Measurements from ENCODE around the gene LSM14B.
A peak's percentile ranks its signal among the peaks of the same experiment; 100 is the strongest.

LSM14B gene

GRCh38 chr20:62118113-62119043, 3.9 kb upstream of the LSM14B start:
- peaks cover 0 to 52% (median 28%) of the 10 kb centered on the region in 4 experiments for H3K4me1 ChIP-seq (ENCODE audit: control extremely low read depth in 1 of 4, control insufficient read depth in 4 of 4, insufficient read depth in 4 of 4, low read length in 3 of 4)
- ChIA-PET CTCF (interaction anchor here (1.3 to 2.0 kb wide), 3 partner anchors 25 to 107 kb away, joined by 3 to 5 read pairs (median 4); partner anchors contain the start of genes PSMA7 and SS18L1), POLR2A (interaction anchor here (1.2 kb wide), 1 partner anchor 52 kb away, joined by 5 read pairs; no protein-coding TSS in a partner anchor)
- peaks cover 0 to 12% (median 0%) of the 10 kb centered on the region in 5 experiments for H3K9me3 ChIP-seq (ENCODE audit: control extremely low read depth in 1 of 5, control insufficient read depth in 4 of 5, insufficient read depth in 2 of 5, low read depth in 1 of 5, low read length in 4 of 5)
- H3K4me3 ChIP-seq (ENCODE audit: control insufficient read depth in 1 of 7, extremely low read depth in 1 of 7, insufficient read depth in 4 of 7, low read depth in 2 of 7, low read length in 6 of 7): peak overlapping the region in 1 of 7 experiments; percentile 26
- H3K27me3 ChIP-seq (replicated peaks in 2 of 5; ENCODE audit: control insufficient read depth in 4 of 5, insufficient read depth in 5 of 5, low read length in 4 of 5): peaks cover 0 to 3% (median 0%) of the 10 kb centered on the region in 5 experiments
- no peak for DNase-seq
- WGBS (ENCODE audit: insufficient coverage): 85% methylated on average over 15 of the region's 21 CpGs
- H3K27ac ChIP-seq (ENCODE audit: insufficient read depth in 1 of 2, low read depth in 1 of 2, low read length in 2 of 2, poor library complexity in 1 of 2, severe bottlenecking in 2 of 2): no peak overlapping the region
- no peaks in the 10 kb centered on the region for H3K36me3 ChIP-seq (ENCODE audit: control insufficient read depth in 4 of 4, insufficient read depth in 4 of 4, low read length in 3 of 4)

- Histone ChIP-seq H3K36me3 (ENCODE audit: control insufficient read depth in 4 of 4, insufficient read depth in 4 of 4, low read length in 3 of 4) (peaks cover 0 to 3% (median 0%) of the 10 kb centered on the region in 4 experiments), H3K27me3 (replicated peaks in 2 of 5; ENCODE audit: control insufficient read depth in 4 of 5, insufficient read depth in 5 of 5, low read length in 4 of 5) (peaks cover 0 to 3% (median 0%) of the 10 kb centered on the region in 5 experiments), H3K4me3 (ENCODE audit: control insufficient read depth in 1 of 7, extremely low read depth in 1 of 7, insufficient read depth in 4 of 7, low read depth in 2 of 7, low read length in 6 of 7) (no peak overlapping the region), H3K9me3 (ENCODE audit: control extremely low read depth in 1 of 5, control insufficient read depth in 4 of 5, insufficient read depth in 2 of 5, low read depth in 1 of 5, low read length in 4 of 5) (peaks cover 0 to 5% (median 0%) of the 10 kb centered on the region in 5 experiments), H3K4me1 (ENCODE audit: control extremely low read depth in 1 of 4, control insufficient read depth in 4 of 4, insufficient read depth in 4 of 4, low read length in 3 of 4) (peaks cover 5 to 60% (median 35%) of the 10 kb centered on the region in 4 experiments), H3K27ac (ENCODE audit: insufficient read depth in 1 of 2, low read depth in 1 of 2, low read length in 2 of 2, poor library complexity in 1 of 2, severe bottlenecking in 2 of 2) (no peak overlapping the region)
- 90% methylated on average over 4 of the region's 5 CpGs for WGBS (ENCODE audit: insufficient coverage)
- ChIA-PET POLR2A (interaction anchor here (1.2 kb wide), 1 partner anchor 53 kb away, joined by 5 read pairs; no protein-coding TSS in a partner anchor), CTCF (interaction anchor here (1.3 to 2.0 kb wide), 3 partner anchors 24 to 108 kb away, joined by 3 to 5 read pairs (median 4); partner anchors contain the start of genes PSMA7 and SS18L1)
- no peak for DNase-seq
Observed at GRCh38 chr20:62119115-62119514, 3.2 kb upstream of the LSM14B start.

GRCh38 chr20:62119591-62120364, 2.5 kb upstream of the LSM14B start:
- Histone ChIP-seq H3K9me3 (ENCODE audit: control extremely low read depth in 1 of 5, control insufficient read depth in 4 of 5, insufficient read depth in 2 of 5, low read depth in 1 of 5, low read length in 4 of 5) (peaks cover 0 to 3% (median 0%) of the 10 kb centered on the region in 5 experiments), H3K27me3 (replicated peaks in 2 of 5; ENCODE audit: control insufficient read depth in 4 of 5, insufficient read depth in 5 of 5, low read length in 4 of 5) (peaks cover 0 to 3% (median 0%) of the 10 kb centered on the region in 5 experiments), H3K27ac (ENCODE audit: insufficient read depth in 1 of 2, low read depth in 1 of 2, low read length in 2 of 2, poor library complexity in 1 of 2, severe bottlenecking in 2 of 2) (no peak overlapping the region), H3K4me3 (ENCODE audit: control insufficient read depth in 1 of 7, extremely low read depth in 1 of 7, insufficient read depth in 4 of 7, low read depth in 2 of 7, low read length in 6 of 7) (no peak overlapping the region), H3K36me3 (ENCODE audit: control insufficient read depth in 4 of 4, insufficient read depth in 4 of 4, low read length in 3 of 4) (peaks cover 0 to 9% (median 4%) of the 10 kb centered on the region in 4 experiments), H3K4me1 (ENCODE audit: control extremely low read depth in 1 of 4, control insufficient read depth in 4 of 4, insufficient read depth in 4 of 4, low read length in 3 of 4) (peaks cover 6 to 62% (median 36%) of the 10 kb centered on the region in 4 experiments)
- ChIA-PET POLR2A (interaction anchor here (1.2 kb wide), 1 partner anchor 53 kb away, joined by 5 read pairs; no protein-coding TSS in a partner anchor), CTCF (interaction anchor here (2.0 kb wide), 1 partner anchor 109 kb away, joined by 5 read pairs; no protein-coding TSS in a partner anchor)
- DNase-seq: no peak
- 82% methylated on average over 7 of the region's 10 CpGs for WGBS (ENCODE audit: insufficient coverage)

GRCh38 chr20:62120365-62120762, 1.9 kb upstream of the LSM14B start:
- H3K4me1 ChIP-seq (ENCODE audit: control extremely low read depth in 1 of 4, control insufficient read depth in 4 of 4, insufficient read depth in 4 of 4, low read length in 3 of 4): peaks cover 6 to 62% (median 36%) of the 10 kb centered on the region in 4 experiments
- no peak for DNase-seq

GRCh38 chr20:62120990-62121775, 1.1 kb upstream of the LSM14B start:
- 17% methylated on average over 31 of the region's 45 CpGs for WGBS (ENCODE audit: insufficient coverage)
- ChIA-PET POLR2A (interaction anchor here (0.8 to 3.3 kb wide), 5 partner anchors 15 to 61 kb away, joined by 3 to 26 read pairs (median 5); partner anchors contain the start of genes PSMA7, SS18L1 and TAF4), CTCF (interaction anchor here (1.0 to 1.9 kb wide), 7 partner anchors 8 to 58 kb away, joined by 3 to 7 read pairs (median 4); no protein-coding TSS in a partner anchor)
- no peaks in the 10 kb centered on the region for H3K27me3 ChIP-seq (replicated peaks in 2 of 5; ENCODE audit: control insufficient read depth in 4 of 5, insufficient read depth in 5 of 5, low read length in 4 of 5)
- no peaks in the 10 kb centered on the region for H3K9me3 ChIP-seq (ENCODE audit: control extremely low read depth in 1 of 5, control insufficient read depth in 4 of 5, insufficient read depth in 2 of 5, low read depth in 1 of 5, low read length in 4 of 5)
- peaks cover 3 to 19% (median 11%) of the 10 kb centered on the region in 4 experiments for H3K36me3 ChIP-seq (ENCODE audit: control insufficient read depth in 4 of 4, insufficient read depth in 4 of 4, low read length in 3 of 4)
- peak overlapping the region; percentile 40 to 79 for H3K27ac ChIP-seq (ENCODE audit: insufficient read depth in 1 of 2, low read depth in 1 of 2, low read length in 2 of 2, poor library complexity in 1 of 2, severe bottlenecking in 2 of 2)
- peak in 1 of 3 donors; percentile 70 for DNase-seq
- peak overlapping the region; percentile 58 to 84 (median 69) for H3K4me3 ChIP-seq (ENCODE audit: control insufficient read depth in 1 of 7, extremely low read depth in 1 of 7, insufficient read depth in 4 of 7, low read depth in 2 of 7, low read length in 6 of 7)
- H3K4me1 ChIP-seq (ENCODE audit: control extremely low read depth in 1 of 4, control insufficient read depth in 4 of 4, insufficient read depth in 4 of 4, low read length in 3 of 4): peaks cover 6 to 62% (median 36%) of the 10 kb centered on the region in 4 experiments

More at GRCh38 chr20:62120365-62120762, 1.9 kb upstream of the LSM14B start:
- Histone ChIP-seq H3K9me3 (ENCODE audit: control extremely low read depth in 1 of 5, control insufficient read depth in 4 of 5, insufficient read depth in 2 of 5, low read depth in 1 of 5, low read length in 4 of 5) (no peaks in the 10 kb centered on the region), H3K27me3 (replicated peaks in 2 of 5; ENCODE audit: control insufficient read depth in 4 of 5, insufficient read depth in 5 of 5, low read length in 4 of 5) (no peaks in the 10 kb centered on the region), H3K4me3 (ENCODE audit: control insufficient read depth in 1 of 7, extremely low read depth in 1 of 7, insufficient read depth in 4 of 7, low read depth in 2 of 7, low read length in 6 of 7) (no peak overlapping the region), H3K27ac (ENCODE audit: insufficient read depth in 1 of 2, low read depth in 1 of 2, low read length in 2 of 2, poor library complexity in 1 of 2, severe bottlenecking in 2 of 2) (no peak overlapping the region), H3K36me3 (ENCODE audit: control insufficient read depth in 4 of 4, insufficient read depth in 4 of 4, low read length in 3 of 4) (peaks cover 3 to 13% (median 7%) of the 10 kb centered on the region in 4 experiments)
- CTCF ChIA-PET: interaction anchor here (1.0 to 1.9 kb wide), 5 partner anchors 7 to 54 kb away, joined by 3 to 7 read pairs (median 4); no protein-coding TSS in a partner anchor
- WGBS (ENCODE audit: insufficient coverage): 100% methylated on average over 5 of the region's 5 CpGs
- POLR2A ChIA-PET: no interaction called here

Measured in common myeloid progenitor, CD34-positive (primary cell).